Stimulated activated CD8-positive, alpha-beta memory T cell treated with anti-CD3 and anti-CD28 coated beads, Interleukin-4, amount 100 ng/mL, for 4 hours (primary cell): ENCODE data around the gene GPR146.

Experiments used
- DNase-seq, 2 donors: peaks; one replicate each; pipeline ENCODE4 v3.0.0-alpha.2; 2020; ENCODE audit warnings: low read depth in 2 of 2, low spot score in 1 of 2

GPR146 gene

DNA sequence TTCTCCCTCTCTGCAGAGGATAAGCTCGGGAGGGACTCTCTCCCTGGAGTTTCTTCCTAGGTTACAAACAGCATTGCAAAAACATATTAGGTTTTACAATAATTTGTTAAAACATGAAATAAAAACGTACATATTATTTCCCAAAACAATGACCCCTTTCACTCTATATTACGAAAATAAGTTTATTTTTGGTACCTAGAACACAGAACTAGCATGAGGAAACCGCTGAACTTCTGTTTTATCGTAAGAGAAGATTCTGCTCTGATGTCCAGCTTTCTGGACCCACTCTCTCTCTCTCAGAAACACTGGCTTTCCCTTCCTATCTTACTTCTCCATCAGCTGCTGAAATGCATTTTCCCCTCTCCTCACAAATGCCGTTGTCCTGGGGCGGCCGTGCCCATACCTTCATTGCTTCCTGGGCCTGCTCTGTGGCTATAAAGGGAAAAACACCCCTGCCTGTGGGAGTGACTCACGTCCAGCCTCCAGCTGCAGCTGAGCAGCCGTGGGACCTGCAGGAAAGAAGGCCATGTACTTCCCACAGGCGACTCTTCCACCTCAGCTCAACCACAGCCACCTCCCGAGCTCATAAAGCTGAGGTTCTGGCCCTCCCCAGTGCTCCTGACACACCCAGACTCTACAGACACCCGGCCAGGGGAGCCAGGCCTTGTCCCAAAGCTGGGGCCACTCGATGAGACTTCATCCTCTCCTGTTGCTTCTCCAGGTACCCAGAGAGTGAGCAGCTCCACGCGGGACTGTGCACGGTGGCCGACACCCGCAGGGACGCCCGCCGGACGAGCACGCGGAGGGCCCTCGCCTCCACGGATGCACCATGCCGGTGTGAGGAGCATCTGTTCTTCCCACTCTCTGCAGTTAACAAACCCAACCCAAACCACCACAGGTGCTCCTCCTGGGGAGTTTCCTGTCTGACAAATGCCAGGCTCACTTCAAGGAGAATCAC is 46.6 kb downstream of the GPR146 start:
- DNase-seq = no peak

DNA sequence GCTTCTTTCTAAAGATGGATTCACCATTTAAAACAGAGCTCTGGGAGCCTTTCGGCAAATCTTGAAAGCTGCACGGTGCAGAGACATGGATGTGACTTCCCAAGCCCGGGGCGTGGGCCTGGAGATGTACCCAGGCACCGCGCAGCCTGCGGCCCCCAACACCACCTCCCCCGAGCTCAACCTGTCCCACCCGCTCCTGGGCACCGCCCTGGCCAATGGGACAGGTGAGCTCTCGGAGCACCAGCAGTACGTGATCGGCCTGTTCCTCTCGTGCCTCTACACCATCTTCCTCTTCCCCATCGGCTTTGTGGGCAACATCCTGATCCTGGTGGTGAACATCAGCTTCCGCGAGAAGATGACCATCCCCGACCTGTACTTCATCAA is 47.3 kb downstream of the GPR146 start:
- DNase-seq = no peak

DNA sequence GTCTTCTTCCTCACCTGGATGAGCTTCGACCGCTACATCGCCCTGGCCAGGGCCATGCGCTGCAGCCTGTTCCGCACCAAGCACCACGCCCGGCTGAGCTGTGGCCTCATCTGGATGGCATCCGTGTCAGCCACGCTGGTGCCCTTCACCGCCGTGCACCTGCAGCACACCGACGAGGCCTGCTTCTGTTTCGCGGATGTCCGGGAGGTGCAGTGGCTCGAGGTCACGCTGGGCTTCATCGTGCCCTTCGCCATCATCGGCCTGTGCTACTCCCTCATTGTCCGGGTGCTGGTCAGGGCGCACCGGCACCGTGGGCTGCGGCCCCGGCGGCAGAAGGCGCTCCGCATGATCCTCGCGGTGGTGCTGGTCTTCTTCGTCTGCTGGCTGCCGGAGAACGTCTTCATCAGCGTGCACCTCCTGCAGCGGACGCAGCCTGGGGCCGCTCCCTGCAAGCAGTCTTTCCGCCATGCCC is 47.9 kb downstream of the GPR146 start:
- no peak for DNase-seq

DNA sequence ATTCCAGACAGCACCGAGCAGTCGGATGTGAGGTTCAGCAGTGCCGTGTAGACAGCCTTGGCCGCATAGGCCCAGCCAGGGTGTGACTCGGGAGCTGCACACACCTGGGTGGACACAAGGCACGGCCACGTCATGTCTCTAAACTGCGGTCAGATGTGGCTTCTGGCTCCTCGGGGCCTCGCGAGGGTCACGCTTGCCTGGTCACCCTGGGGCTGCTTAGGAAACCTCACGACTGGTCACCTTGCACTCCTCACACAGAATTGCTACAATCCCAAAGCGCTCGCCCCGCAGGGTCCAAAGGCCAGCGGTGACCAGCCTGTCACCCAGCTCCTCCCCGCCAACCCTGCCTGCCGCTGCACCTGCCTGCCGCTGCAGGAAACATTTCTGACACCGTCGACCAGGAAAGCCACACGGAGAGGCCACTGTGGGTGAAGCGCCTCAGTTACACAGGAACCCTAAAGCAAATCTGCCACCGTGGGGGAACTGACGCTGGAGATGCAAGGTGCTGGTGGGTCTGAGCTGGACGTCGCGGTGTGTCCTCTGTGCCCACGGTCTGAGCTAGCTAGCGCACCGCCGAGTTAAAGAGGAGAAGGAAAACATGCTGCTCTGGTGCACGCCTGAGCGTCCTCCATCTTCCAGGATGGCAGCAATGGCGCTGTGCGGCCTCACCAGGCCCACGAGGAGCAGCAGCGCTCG is 48.6 kb downstream of the GPR146 start:
- no peak for DNase-seq

DNA sequence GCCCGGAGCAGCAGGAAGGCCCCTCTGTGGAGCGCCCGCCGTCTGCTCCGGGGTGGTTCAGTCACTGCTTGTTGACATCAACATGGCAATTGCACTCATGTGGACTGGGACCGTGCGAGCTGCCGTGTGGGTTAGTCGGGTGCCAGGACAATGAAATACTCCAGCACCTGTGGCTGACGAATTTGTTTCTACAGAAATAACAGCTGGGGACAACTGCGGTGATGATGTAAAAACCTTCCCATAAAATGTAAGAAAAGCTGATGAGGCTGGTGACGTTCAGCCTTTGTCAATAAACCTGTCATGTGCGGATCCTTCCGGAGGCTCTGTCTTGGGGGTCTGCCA is 49.1 kb downstream of the GPR146 start:
- no peak for DNase-seq

DNA sequence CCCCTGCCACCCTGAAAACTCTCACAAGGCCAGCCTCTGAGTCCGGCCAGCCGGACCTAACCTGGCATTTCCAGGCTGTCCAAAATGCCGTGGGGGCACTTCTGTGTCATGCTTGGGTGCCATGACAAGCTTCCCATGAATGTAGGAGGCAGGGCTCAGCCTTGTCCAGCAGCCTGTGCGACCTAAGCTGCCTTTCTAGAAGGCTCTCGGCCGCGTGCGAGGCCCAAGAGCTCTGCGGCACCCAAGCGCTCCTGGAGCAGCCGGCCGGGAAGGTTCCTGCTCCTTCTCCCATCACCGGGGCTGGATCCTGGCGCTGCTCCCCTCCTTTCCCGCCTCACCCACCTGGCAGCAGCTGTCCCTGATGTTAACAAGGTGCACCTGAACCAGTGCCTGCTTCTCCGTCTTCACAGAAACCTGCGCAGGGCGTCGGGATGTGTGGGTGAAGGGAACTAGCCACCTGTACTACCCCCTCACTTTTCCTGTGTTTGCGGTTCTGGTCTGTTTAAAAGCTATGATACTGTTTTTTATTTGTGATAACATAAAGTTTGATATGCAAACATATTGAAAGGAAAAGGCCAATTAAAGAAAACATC is 49.7 kb downstream of the GPR146 start:
- no peak for DNase-seq

DNA sequence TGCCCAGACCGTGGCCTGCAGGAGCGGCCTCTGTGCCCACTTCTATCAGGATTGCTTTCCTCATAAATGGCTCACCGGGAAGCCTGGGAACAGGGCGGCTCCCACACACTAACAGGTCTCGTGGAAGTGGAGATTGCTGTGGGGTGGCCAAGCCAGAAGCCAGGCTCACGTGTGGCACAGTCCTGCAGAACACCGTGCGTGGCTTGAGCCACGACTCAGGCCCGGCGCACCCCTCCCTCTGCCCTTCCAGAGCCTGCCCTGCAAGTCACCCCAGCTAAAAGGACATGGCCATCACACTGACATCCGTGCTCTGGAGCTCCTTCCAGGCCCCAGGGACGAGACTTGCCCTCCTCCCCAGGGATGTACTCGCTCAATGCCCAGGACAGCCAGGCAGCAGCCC is 50.5 kb downstream of the GPR146 start:
- no peak for DNase-seq

DNA sequence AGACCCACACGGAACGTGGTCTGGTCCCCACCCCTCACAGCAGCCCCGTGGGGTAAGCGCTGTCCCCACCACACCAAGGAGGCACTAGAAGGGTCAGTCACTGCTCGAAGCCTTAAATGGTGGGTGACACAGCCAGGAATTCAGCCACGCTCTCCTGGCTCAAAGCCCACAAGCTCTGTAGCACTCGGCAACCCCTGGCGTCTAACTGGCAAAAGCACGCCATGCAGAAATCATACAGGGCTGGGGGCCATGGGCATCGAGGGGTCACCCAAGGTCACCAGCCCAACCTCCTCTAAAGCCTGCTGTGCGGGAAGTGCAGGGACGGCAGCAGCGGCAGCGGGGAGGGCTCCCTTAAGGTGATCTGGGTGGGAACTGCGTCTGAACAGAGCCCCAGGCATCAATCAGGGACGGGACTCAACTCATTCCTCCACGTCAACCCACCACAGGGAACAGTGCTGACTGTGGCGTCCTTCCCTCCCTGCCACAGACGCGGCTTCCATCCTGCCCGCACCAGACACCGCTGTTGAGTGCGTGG is 51.3 kb downstream of the GPR146 start:
- DNase-seq = no peak

DNA sequence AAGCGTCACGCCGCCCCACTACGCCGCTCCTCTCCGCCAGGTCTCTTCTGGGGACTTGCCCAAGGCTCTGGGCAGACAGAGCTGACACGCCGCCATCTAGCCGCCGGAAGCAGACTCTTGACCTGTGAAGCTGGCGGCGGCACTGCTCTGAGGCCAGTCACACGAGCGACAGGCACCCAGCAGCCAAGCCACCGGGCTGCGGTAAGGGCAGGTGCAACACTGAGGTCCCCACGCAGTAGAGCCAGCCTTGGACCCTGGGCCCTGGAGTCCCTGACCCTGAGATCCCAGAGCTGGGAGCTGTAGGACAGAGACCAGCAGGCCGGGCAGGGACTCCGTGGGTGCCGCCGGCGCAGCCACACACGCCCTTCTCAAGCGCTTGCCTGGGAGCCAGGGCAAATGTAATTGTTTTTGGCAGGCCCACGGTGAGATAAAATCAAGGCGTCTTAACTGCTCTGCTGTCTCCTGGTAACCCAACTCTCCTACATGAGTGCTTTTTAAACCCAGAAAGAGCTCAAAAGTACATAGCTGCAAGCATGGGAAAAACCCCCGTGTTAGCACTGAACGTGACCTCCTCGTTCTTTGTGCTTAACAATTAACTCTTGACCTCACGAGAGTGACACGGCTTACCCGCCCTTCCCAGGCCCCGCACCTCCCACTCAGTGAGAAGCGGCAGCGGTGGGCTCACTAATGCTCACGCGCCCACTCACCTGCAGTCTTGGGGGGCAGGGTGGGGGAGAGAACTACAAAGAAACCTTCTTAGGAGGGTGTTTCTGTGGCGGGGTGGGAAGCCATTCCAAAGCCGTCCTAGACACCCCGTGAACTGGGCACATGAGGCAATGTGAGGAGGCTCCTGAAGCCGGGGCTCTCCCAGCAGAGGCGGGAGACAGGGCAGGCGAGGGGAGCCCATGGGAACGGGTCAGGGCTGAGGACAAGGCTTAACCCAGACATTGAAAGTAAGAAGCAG is 52.1 kb downstream of the GPR146 start:
- DNase-seq = no peak

DNA sequence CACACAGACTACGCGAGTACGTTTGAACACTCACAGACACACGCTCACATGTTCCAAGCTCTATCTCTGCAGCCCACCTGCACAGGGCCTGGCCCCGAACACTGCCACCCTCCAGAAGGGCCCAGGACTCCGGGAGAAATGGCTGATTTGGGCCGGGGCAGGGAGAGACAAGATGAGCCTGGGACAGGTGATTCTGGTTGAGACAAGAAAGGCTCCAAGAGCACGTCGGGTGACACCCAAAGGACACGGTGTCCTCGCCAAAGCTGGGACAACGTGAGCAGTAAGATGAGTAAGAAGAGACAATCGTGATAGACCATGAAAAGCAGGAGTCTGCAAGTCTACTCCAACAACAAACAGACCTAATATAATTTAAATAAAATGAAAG is 52.8 kb downstream of the GPR146 start:
- DNase-seq = no peak

DNA sequence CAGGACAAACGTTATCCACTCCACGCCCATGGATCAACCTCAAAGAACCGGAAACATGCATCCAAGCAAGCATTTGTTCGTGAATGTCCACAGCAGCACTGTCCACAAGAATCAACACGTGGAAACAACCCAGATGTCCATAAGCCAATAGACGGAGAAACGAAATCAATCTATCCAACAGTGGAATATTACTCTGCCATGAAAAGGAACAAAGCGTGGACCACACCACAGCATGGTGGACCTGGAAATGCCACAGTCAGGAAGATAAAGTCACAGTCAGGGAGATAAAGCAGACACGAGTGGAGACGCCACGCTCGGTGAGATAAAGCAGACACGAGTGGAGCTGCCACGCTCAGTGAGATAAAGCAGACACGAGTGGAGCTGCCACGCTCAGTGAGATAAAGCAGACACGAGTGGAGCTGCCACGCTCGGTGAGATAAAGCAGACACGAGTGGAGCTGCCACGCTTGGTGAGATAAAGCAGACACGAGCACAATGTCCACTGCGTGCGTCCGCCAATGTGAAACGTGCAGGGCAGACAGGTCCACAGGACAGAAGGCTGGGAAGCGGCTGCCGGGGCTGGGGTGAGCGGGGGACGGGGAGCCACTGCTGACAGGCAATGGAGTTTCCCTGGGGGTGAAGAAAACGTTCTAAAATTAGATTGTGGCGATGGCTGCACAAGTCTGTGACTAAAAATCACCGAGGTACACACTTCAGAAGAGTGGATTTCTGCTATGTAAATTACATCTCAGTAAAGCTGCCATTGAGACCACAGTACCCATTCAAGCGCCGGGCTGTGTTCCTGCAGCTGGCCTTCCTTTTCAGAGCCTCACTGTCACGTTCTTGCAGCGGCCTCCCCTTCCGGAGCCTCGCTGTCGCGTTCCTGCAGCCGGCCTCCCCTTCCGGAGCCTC is 54.2 kb downstream of the GPR146 start:
- DNase-seq = no peak

DNA sequence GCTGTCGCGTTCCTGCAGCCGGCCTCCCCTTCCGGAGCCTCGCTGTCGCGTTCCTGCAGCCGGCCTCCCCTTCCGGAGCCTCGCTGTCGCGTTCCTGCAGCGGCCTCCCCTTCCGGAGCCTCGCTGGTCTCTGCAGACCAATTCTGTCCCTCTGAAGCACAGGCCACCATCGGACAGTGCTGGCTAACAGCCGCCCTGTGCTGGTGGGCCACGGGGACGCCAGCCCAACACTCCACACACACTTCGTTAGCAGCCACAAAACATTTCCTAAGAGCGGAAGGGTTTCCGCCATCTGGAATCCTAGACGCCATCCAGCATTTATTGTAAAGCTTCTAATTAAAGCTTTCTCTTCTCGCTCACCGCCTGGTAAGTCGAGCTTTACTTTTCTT is 54.8 kb downstream of the GPR146 start:
- no peak for DNase-seq

DNA sequence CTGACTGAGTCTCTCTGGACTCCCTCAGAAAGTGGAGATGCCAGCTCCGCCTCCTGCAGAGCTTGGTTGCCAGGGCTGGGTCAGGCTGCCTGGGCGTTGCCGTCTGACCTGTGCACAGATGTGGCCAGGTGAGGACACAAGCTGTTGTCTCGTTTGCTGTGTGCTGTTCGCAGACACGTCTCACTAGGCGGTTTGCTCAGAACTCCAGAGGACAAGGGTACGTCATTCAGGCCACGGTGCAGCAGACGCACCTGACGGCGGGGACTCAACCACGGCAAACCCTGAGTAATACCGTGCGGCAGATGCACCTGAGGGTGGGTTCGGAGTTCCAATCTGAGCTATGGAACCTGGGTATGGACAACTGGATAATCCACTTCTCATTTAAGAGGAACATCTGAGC is 55.3 kb downstream of the GPR146 start:
- no peak for DNase-seq

DNA sequence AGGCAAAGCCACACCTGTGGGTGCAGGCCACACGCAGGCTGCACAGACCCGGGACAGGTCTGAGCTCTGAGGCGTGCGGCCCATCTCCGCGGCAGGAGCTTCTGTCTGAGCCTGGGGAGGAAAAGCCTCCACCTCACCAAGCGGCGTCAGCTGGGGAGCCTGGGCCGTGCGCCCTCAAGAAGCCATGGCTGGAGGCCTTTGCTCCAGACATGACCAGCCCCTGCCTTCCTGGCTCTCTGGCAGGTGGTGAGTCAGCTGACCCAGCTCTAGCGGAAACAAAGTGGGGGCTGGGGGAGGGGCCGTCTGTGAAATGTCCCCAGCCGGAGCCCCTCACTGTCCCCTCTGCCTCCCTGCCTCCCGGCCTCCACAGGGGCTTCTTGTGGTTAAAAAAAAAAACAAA is 56.0 kb downstream of the GPR146 start:
- DNase-seq = no peak

DNA sequence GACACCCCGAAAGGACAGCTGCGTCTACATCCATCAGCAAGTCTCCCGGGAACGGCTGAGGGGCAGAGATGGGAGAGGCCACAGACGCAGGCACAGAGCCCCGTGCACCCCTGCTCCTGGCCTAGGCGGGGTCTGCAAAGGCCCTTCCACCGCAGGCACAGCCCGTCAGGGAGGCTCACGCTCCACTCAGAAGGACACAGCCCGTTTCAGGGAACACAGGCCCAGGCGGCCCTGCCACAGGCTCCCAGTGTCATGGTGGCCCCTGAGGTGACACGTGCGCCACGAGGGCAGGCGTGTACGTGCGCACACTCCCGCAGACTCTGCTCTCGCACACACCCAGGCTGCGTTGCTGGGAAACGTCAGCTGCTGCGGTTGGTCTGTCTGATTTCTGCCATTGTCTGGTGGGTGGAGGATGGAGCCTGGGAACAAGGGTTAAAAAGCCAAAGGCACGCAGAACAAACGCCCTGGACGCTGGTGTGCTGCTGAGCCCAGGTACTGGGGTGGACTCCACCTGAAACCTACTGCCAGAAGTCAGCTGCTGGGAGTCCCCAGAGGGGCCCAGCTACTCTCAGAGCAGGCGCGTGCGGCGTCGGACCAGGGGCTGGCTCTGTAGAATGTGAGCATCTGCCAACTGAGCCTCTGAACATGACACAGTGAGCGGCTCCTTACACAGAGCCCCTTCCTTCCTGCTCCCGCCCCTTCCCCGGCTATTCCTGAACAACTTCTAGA is 56.7 kb downstream of the GPR146 start:
- DNase-seq = no peak

DNA sequence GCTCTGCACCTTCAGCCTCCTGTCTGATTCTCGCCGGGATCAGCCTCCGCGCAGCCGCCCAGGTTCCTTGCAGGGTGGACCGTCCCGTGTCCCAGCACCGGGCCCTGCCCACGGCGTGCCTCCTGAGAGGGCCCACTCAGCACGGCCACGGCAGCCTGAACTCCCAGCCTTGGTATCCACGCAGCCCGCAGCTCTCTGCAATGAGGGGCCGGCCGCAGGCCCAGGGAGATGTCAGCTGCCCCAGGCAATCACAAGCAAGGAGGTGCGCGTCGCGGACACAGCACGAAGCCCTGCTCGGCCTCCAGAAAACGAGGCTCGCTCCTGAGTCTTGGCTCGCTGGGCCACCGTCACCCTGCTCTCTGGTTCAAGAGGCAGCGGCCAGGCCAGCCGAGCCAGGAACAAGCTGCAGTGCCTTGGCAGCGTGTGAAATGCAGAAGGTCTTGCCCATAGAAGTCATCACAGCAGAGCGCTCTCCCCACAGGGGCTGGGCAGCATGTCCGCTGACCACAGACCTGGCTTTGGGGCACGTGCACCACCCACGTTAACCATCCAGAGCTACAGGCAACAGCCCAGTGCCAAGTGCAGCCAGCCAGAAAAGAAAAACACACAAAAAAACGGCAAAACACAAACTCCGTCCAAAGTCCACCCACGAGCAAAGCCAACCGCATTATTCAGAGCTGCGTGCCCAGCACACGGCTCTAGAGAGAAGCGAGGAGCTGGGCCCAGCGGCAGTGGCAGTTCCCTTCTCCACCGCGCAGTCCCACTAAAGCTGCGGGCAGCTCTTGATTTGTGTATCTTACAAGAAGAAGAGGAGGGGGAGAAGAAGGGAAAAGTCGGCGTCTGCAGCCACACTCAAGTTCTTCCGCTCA is 57.5 kb downstream of the GPR146 start:
- no peak for DNase-seq

DNA sequence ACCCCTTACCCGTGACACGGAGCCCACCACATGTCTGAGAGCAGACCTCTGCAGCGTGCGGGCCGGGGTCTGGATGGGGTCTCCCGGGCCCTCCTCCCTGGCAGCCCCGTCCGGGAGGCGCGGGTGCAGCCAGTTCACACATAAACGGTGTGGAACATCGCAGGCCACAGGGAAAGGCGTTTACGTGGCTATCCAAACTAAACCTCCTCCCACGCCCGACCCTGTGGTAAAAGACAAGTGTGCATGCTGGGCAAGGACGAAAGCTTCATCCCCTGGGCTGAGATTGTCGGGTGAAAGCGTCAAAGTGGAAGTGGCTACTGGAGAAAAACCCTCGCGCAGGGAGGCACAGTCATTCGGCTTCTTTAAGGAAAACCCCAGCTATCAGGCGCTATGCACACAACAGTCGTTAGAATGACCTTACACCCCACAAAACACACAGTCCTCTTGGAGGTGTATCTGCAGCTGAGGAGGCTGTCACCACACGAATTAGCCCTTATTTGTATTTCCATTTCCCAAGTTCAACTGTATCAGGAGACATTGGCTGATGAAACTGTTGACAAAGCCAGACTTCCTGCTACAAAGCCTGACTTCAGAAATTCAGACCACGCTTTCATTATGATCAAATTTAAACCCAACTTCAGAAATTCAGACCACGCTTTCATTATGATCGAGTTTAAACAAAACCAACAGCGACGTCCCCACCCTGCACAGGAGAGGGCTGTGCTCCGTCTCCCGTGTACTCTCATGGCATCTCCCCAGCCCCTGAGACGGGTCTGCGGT is 58.9 kb downstream of the GPR146 start:
- DNase-seq = no peak
